ENCODE results near the gene PANX2. TPM values are rescaled to one million over a fixed set of nuclear protein-coding genes. Genes with fewer than 3 reads are reported as not detected.

PANX2 gene, protein sequence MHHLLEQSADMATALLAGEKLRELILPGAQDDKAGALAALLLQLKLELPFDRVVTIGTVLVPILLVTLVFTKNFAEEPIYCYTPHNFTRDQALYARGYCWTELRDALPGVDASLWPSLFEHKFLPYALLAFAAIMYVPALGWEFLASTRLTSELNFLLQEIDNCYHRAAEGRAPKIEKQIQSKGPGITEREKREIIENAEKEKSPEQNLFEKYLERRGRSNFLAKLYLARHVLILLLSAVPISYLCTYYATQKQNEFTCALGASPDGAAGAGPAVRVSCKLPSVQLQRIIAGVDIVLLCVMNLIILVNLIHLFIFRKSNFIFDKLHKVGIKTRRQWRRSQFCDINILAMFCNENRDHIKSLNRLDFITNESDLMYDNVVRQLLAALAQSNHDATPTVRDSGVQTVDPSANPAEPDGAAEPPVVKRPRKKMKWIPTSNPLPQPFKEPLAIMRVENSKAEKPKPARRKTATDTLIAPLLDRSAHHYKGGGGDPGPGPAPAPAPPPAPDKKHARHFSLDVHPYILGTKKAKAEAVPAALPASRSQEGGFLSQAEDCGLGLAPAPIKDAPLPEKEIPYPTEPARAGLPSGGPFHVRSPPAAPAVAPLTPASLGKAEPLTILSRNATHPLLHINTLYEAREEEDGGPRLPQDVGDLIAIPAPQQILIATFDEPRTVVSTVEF
- total RNA-seq: 1.5 and 1.6 TPM in 2 replicates
- long read RNA-seq: 0 reads

DNA sequence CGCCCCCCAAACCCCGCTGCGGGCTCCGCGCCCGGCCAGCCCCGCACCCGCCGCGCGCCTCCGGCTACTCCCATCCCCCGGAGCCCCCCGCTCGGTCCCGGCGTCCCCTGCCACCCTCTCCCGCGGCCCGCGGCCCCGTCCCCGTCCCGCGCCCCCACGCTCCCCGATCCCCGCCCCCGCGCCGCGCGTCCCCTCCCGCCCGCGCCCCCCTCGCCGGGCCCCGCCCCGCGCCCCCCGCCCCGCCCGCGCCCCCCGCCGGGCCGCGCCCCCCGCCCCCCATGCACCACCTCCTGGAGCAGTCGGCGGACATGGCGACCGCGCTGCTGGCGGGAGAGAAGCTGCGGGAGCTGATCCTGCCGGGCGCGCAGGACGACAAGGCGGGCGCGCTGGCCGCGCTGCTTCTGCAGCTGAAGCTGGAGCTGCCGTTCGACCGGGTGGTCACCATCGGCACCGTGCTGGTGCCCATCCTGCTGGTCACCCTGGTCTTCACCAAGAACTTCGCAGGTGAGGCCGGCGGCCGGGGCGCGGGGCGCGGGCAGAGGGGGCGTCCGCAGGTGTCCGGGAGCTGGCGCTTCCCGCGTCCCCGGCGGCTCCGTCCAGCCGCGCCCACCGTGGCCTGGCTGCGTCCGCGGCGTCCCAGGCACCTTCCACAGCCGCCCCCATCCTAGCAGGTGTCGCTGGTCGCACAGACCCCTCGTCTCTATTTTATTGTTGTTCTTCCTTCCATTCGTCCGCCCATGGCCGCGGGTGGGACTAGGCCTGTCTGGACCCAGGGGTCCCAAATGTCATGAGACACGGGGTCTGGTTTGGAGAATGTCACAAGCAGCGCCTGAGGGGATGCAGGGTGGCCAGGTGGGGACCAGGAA is at the start of gene PANX2:
PANX2 (plus strand) TSS at position 279 of the 866 bp plus-strand sequence; CDS start at position 279, 0 bp downstream.
- TF ChIP-seq, protein P1, sequence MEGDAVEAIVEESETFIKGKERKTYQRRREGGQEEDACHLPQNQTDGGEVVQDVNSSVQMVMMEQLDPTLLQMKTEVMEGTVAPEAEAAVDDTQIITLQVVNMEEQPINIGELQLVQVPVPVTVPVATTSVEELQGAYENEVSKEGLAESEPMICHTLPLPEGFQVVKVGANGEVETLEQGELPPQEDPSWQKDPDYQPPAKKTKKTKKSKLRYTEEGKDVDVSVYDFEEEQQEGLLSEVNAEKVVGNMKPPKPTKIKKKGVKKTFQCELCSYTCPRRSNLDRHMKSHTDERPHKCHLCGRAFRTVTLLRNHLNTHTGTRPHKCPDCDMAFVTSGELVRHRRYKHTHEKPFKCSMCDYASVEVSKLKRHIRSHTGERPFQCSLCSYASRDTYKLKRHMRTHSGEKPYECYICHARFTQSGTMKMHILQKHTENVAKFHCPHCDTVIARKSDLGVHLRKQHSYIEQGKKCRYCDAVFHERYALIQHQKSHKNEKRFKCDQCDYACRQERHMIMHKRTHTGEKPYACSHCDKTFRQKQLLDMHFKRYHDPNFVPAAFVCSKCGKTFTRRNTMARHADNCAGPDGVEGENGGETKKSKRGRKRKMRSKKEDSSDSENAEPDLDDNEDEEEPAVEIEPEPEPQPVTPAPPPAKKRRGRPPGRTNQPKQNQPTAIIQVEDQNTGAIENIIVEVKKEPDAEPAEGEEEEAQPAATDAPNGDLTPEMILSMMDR (IDR thresholded peaks at IDR 0.05): no peak
- no peak within 1 kb of the TSS for H3K27ac Mint-ChIP-seq (ENCODE audit: unreplicated experiment)
- peaks cover 5% of the 10 kb centered on the region for H3K4me1 Mint-ChIP-seq (ENCODE audit: unreplicated experiment)
- no peaks in the 10 kb centered on the region for H3K36me3 Mint-ChIP-seq (ENCODE audit: unreplicated experiment)
- no peak for DNase-seq (ENCODE audit: extremely low spot score, unreplicated experiment)
- peaks cover 15% of the 10 kb centered on the region for H3K27me3 Mint-ChIP-seq (ENCODE audit: unreplicated experiment)
- H3K9me3 Mint-ChIP-seq (ENCODE audit: unreplicated experiment): no peaks in the 10 kb centered on the region
- peak within 1 kb of the TSS; percentile 70 for H3K4me3 Mint-ChIP-seq (ENCODE audit: unreplicated experiment)

DNA sequence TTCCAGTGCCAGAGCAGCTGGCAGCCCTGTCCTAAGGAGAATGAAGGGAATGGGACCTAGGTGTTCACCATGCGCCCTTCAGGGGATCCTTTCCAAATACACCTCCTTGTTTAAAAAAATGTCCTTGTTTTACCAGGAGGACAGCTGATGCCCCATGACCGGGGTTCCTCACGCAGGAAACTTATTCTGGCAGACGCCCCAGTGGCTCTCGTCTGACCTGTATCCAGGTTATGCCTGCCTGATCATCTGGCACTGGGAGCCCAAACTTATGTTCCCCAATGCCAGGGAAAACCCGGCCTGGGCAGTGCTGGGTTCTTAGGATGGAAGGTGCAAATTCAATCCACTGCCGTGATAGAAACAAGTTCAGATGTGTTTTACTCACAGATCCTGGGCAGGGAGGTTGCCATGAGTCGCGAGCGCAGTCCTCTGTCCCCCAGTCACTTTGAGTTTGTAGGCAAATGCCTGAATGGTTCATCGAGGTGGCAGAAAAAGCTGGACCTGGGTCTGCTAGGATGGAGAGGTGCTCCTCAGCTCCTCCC is 49.3 kb upstream of the PANX2 start:
- Mint-ChIP-seq H3K27me3 (ENCODE audit: unreplicated experiment) (peaks cover 12% of the 10 kb centered on the region), H3K9me3 (ENCODE audit: unreplicated experiment) (peaks cover 16% of the 10 kb centered on the region), H3K36me3 (ENCODE audit: unreplicated experiment) (peaks cover 2% of the 10 kb centered on the region), H3K4me1 (ENCODE audit: unreplicated experiment) (peaks cover 12% of the 10 kb centered on the region), H3K27ac (ENCODE audit: unreplicated experiment) (no peak overlapping the region), H3K4me3 (ENCODE audit: unreplicated experiment) (no peak overlapping the region)
- TF ChIP-seq, protein P1 (IDR thresholded peaks at IDR 0.05): no peak
- DNase-seq (ENCODE audit: extremely low spot score, unreplicated experiment): no peak

DNA sequence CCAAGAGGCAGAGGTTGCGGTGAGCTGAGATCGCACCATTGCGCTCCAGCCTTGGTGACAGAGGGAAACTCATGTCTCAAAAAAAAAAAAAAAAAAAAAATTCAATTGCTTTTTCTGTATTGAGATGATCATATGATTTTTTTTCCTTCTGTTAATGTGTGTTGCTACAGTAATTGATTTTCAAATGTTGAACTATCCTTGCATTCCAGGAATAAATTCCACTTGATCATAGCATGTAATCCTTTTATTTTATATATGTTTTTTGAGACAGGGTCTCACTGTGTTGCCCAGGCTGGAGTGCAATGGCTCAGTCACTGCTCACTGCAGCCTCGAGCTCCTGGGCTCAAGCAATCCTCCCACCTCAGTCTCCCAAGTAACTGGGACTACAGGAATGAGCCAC is 47.4 kb upstream of the PANX2 start:
- peaks cover 12% of the 10 kb centered on the region for H3K4me1 Mint-ChIP-seq (ENCODE audit: unreplicated experiment)
- H3K36me3 Mint-ChIP-seq (ENCODE audit: unreplicated experiment): peaks cover 2% of the 10 kb centered on the region
- TF ChIP-seq, protein P1 (IDR thresholded peaks at IDR 0.05): no peak
- H3K27ac Mint-ChIP-seq (ENCODE audit: unreplicated experiment): no peak overlapping the region
- no peak overlapping the region for H3K4me3 Mint-ChIP-seq (ENCODE audit: unreplicated experiment)
- H3K9me3 Mint-ChIP-seq (ENCODE audit: unreplicated experiment): peaks cover 16% of the 10 kb centered on the region
- H3K27me3 Mint-ChIP-seq (ENCODE audit: unreplicated experiment): peaks cover 20% of the 10 kb centered on the region
- no peak for DNase-seq (ENCODE audit: extremely low spot score, unreplicated experiment)

DNA sequence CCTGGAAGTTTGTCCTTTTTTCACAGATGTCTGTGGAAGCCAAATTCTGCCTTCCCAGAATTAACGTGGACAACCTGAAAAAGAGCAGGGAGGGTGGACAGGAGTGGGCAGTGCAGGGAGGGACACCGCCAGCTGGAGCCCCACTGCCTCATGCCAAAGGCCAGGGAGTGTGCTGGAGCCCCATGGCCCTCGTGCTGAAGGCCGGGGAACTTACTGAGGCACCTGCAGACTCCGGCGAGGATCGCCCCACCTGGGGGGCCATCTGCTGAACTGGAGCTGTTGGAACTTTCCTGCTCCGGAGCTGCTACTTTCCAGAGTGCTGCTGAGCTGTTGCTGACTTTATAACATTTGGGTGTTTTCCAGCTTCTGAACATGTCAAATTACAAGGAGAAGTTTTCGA is 45.5 kb upstream of the PANX2 start:
- Mint-ChIP-seq H3K9me3 (ENCODE audit: unreplicated experiment) (peaks cover 16% of the 10 kb centered on the region), H3K4me1 (ENCODE audit: unreplicated experiment) (no peaks in the 10 kb centered on the region), H3K4me3 (ENCODE audit: unreplicated experiment) (no peak overlapping the region), H3K27me3 (ENCODE audit: unreplicated experiment) (peaks cover 20% of the 10 kb centered on the region), H3K27ac (ENCODE audit: unreplicated experiment) (no peak overlapping the region), H3K36me3 (ENCODE audit: unreplicated experiment) (peaks cover 2% of the 10 kb centered on the region)
- no peak for DNase-seq (ENCODE audit: extremely low spot score, unreplicated experiment)
- TF ChIP-seq, protein P1 (IDR thresholded peaks at IDR 0.05): no peak
